ENCODE measurements around the gene WWP2.

Gene WWP2

DNA sequence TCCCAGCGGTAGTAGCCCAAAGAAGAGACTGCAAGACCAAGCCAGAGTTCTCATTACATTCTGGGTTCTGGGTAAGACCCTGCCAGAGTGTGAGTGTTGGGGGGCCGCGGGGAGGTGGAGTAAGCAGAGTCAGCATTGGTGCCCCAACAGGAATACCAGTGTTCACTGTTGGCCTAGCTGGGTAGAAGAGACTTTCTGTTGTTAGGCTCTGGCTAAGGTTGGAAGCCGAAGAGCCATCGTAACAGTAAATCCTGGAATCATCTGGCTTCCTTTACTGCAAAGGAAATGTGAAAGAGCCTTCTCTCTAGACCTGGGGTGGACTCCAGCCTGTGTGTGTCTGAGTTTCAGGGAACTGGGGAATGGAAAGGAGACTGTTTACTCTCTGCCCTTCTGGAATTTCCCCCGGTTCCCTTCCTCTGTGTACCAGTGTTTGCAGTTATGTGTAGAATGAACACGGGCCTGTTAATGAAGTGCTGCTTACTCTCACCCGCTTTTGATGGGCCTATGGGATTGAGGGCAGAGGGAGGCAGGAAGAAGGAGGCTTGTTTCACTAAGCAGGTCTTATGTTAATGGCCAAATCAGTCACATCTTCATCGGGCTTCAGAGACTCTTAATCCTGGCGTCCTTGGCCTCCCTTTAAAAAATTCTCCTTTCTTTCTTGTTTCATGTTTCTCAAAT, 68.5 kb downstream of the WWP2 start:
- TF ChIP-seq, protein P1, sequence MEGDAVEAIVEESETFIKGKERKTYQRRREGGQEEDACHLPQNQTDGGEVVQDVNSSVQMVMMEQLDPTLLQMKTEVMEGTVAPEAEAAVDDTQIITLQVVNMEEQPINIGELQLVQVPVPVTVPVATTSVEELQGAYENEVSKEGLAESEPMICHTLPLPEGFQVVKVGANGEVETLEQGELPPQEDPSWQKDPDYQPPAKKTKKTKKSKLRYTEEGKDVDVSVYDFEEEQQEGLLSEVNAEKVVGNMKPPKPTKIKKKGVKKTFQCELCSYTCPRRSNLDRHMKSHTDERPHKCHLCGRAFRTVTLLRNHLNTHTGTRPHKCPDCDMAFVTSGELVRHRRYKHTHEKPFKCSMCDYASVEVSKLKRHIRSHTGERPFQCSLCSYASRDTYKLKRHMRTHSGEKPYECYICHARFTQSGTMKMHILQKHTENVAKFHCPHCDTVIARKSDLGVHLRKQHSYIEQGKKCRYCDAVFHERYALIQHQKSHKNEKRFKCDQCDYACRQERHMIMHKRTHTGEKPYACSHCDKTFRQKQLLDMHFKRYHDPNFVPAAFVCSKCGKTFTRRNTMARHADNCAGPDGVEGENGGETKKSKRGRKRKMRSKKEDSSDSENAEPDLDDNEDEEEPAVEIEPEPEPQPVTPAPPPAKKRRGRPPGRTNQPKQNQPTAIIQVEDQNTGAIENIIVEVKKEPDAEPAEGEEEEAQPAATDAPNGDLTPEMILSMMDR (conservative IDR thresholded peaks at IDR 0.05; ENCODE audit: control insufficient read depth, insufficient read depth, low read depth, low read length): no peak
- no peak for DNase-seq (ENCODE audit: low read depth)
- no peak overlapping the region for H3K4me3 ChIP-seq (ENCODE audit: control insufficient read depth, low read depth, low read length)

- no peak overlapping the region for H3K4me3 ChIP-seq (ENCODE audit: control insufficient read depth, low read depth, low read length)
- TF ChIP-seq, protein P1 (conservative IDR thresholded peaks at IDR 0.05; ENCODE audit: control insufficient read depth, insufficient read depth, low read depth, low read length): no peak
- peak; percentile 50 for DNase-seq (ENCODE audit: low read depth)
These were observed 69.3 kb downstream of the WWP2 start for GRCh38 chr16:69831212-69832123.

GRCh38 chr16:69833357-69834282, 71.5 kb downstream of the WWP2 start:
- TF ChIP-seq, protein P1 (conservative IDR thresholded peaks at IDR 0.05; ENCODE audit: control insufficient read depth, insufficient read depth, low read depth, low read length): no peak
- H3K4me3 ChIP-seq (ENCODE audit: control insufficient read depth, low read depth, low read length): no peak overlapping the region
- DNase-seq (ENCODE audit: low read depth): peak; percentile 19

DNA sequence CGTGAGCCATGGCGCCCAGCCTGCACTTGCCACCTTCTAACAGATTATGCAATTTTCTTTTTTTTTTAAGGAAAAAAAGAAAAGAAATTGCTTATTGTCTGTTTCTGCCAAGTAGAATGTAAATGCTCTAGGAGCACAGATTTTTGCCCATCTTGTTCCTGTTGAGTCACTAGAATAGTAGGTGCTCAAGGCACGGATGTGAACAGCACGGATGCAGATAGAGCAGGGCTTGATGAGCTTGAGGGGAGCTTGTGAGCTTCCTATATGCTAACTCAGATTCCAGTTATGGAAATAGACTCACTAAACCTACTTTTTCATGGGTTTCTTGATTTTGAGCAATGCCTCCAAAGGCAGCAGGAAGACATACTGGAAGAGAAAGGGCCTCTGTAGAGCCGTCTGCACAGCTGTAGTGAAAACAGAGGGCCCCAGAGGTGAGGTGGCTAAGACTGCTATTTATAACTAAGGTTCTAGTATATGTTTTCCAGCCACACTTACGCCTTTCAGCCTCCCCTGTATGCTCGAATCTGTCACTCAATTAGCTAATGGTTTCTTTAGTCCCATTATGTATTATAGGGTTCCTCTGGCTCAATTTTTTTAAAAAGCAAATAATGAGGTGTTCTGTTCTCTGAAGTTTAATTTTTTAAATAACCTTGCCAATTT, 72.8 kb downstream of the WWP2 start:
- H3K4me3 ChIP-seq (ENCODE audit: control insufficient read depth, low read depth, low read length): no peak overlapping the region
- DNase-seq (ENCODE audit: low read depth): no peak
- TF ChIP-seq, protein P1 (conservative IDR thresholded peaks at IDR 0.05; ENCODE audit: control insufficient read depth, insufficient read depth, low read depth, low read length): no peak

DNA sequence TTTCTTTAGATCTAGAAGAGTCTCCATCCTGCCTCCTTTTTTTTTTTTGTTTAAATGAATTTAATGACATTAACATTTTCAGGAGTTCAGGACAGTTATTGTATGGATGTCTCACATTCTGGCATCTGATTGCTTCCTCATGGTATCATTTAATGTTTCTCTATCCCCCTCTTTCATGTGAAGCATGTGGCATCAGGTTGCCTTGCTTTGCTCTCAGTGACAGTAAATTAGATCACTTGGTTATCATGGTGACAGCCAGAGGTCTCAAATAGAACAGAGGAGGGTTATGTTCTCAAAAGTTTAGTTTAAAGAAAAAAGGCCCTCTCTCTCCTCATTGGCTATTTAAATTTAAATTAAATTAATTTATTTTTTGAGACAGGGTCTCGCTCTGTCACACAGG, 74.1 kb downstream of the WWP2 start:
- no peak overlapping the region for H3K4me3 ChIP-seq (ENCODE audit: control insufficient read depth, low read depth, low read length)
- no peak for DNase-seq (ENCODE audit: low read depth)
- TF ChIP-seq, protein P1 (conservative IDR thresholded peaks at IDR 0.05; ENCODE audit: control insufficient read depth, insufficient read depth, low read depth, low read length): no peak

DNA sequence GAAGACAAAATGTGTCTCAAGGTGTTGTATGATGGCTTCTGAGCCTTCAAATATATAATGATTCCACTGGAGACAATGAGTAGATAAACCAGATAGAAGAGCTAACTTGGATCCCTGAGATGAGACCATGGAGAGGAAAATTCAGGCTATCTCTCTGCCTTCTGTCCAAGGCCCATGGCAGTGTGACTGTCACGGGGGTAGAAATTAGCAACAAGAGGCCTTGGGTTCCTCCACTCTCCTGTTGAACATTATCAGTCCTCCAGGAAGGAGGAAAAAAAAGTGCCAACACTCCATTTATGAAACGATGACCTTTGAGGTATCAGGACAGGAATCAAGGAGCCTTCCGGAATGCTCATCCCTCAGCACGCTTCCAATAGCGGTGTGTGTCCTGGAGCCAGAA, 75.2 kb downstream of the WWP2 start:
- no peak for DNase-seq (ENCODE audit: low read depth)
- TF ChIP-seq, protein P1 (conservative IDR thresholded peaks at IDR 0.05; ENCODE audit: control insufficient read depth, insufficient read depth, low read depth, low read length): no peak
- no peak overlapping the region for H3K4me3 ChIP-seq (ENCODE audit: control insufficient read depth, low read depth, low read length)
